CD1c-positive myeloid dendritic cell (primary cell): ENCODE data around the gene ZHX3.

ENCODE experiments used
- DNase-seq: peaks from one replicate; pipeline ENCODE4 v3.0.0-alpha.2; 2016; ENCODE audit errors: extremely low spot score

Gene ZHX3

GRCh38 chr20:41185013-41185757 lies 132.3 kb downstream of the ZHX3 start:
- DNase-seq: no peak

GRCh38 chr20:41183831-41184230 lies 133.7 kb downstream of the ZHX3 start:
- DNase-seq: no peak

- DNase-seq: no peak
Observed at GRCh38 chr20:41183391-41183790, 134.1 kb downstream of the ZHX3 start.

- no peak for DNase-seq
Observed at GRCh38 chr20:41182296-41183212, 135.0 kb downstream of the ZHX3 start.

GRCh38 chr20:41181567-41181966 lies 136.0 kb downstream of the ZHX3 start:
- DNase-seq: no peak

DNA sequence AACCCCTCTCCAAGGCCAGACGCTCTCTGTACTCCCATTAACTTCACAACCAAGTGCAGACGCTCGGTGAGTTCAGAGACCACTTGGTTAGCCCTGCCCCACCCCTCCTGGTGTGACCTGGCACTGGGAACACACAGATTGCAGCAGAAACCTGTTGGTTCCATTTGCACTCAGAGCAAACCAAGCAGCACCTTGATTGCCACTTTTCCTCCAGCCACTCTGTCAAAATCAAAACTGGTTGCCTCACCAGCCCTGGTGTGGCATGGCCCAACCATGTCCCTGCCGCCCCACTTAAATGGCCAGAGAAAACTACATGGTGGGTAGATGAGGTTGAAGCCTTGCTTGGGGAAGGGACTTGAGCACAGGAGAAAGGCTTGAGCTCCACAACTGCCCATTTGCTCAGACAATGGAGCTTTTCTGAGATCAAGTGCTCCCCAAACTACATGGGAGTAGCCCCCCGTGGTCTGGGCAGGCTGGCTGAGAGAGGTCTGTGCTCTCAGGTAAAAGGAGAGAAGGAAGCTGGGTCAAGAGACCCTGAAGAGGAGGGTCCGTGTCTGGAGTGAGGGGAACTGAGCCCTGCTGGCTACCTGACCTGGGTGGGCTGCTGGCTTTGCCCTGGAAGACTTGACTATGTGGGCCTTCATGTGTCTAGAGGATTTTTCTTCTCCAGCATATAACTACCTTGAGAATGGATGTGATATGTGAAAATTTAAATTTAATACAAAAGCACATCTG lies 136.8 kb downstream of the ZHX3 start:
- no peak for DNase-seq

DNA sequence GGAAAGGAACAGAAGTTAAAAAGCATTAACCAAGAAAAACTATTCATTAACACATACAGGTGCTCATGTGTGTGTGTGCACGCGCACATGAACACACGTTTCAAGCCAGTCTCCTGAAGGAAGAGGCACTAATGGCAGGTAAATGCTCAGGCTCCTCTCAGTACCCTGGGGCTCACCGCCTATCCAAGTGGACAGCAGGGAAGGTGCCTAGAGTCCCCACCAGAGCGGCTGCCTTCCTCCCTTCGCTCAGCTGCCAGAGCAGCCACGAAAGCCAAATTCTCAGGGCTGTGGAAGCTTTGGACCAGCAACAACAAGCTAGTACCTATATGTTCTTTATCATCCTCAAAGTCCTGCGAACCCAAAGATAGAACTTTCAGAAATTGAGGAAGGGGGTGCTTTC lies 137.6 kb downstream of the ZHX3 start:
- no peak for DNase-seq

DNA sequence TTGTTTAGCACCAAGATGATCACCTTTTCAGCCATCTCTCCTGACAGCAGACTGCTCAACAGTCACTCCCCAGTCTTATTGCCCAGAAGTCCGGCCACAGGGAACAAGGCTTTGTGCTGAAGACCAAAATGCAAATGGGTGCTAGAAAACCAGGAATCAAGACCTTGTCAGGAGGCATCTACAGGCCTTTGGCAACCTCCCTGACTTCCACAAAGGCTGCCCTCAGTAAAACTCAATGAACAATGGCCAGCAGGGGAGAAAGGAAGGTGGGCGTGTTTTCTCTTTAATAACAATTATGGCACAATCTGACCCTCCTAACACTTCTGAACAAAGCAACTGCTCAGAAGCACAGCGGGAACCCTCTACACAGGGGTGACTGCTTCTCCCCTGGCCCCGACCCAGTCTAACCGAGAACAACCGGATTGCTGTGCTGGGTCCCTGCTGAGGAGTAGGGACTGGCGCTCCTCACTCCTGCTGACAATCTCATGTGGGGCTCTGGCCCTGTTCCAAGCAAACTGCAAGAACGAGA lies 138.6 kb downstream of the ZHX3 start:
- no peak for DNase-seq

DNA sequence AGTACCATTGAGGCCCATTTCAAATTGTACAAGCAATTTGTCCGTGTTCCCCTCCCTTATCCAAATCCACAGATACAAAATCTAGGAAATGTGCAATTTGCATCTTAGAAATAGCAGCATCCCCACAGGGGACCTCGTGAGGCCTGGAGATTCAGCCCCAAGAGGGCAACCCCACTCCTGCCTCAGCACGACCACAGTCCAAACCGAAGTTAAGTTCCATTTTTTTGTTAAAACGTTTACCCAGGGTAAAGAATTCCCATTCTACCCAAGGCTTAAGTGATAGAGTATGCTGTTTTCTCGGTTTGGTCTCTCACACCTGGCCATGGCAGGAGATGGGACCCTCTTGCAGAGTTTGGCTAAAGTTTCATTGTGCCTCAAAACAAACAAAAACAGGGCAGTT lies 139.0 kb downstream of the ZHX3 start:
- no peak for DNase-seq

DNA sequence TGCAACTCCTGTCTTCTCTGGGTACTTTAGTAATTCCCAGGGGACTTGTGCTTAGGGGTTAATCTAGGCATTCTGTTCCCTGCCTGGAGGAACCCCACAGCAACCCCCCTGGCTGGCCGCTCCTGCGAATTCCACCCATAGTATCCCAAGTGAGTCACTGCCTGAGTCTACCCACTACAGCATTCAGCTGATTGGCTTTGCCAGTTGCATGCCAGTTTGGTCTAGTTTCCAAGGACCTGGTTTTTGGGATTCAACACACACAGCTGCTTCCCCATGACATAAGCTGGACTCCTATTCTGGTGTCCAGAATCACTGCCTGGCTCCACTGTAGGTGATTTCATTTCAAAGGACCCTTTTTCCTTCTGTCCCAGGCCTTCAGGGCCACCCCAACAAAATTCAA lies 139.9 kb downstream of the ZHX3 start:
- no peak for DNase-seq

- no peak for DNase-seq
Observed at GRCh38 chr20:41176711-41177552, 140.6 kb downstream of the ZHX3 start.

DNA sequence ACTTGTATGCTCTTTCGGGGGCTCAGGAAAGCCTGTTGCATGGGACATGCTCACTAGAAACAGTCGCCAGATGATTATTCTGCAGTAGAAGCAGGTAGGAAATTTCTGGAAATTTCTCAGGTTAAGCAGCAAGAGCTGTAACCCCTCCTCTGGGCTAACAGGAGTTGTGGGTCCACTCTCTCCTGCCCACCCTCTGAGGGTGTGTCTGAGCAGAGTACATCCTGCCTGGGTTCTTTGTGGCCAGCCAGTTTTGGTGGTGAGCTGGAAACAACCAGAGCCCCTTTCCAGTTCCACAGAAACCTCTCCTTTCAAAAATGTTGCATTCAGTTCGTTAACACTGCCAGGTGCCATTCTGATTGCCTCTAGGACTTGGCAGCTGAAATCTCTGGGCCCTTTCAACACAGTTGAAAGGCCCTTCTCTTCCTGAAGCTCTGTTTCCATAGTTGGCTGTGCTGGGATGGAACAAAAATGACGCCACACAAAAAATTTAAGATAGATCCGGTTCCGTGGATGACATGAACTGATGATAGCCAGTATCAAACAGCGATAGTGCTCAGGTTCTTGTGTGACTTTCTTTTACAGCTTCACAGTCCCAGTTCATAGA lies 141.7 kb downstream of the ZHX3 start:
- no peak for DNase-seq

- DNase-seq: no peak
Observed at GRCh38 chr20:41175201-41175651, 142.3 kb downstream of the ZHX3 start.

GRCh38 chr20:41174782-41175181 lies 142.7 kb downstream of the ZHX3 start:
- DNase-seq: no peak

- DNase-seq: no peak
Observed at GRCh38 chr20:41174373-41174772, 143.2 kb downstream of the ZHX3 start.

GRCh38 chr20:41173791-41174341 lies 143.7 kb downstream of the ZHX3 start:
- no peak for DNase-seq

GRCh38 chr20:41173161-41173721 lies 144.3 kb downstream of the ZHX3 start:
- peak; percentile 73 for DNase-seq

GRCh38 chr20:41172296-41173140 lies 145.0 kb downstream of the ZHX3 start:
- no peak for DNase-seq

DNA sequence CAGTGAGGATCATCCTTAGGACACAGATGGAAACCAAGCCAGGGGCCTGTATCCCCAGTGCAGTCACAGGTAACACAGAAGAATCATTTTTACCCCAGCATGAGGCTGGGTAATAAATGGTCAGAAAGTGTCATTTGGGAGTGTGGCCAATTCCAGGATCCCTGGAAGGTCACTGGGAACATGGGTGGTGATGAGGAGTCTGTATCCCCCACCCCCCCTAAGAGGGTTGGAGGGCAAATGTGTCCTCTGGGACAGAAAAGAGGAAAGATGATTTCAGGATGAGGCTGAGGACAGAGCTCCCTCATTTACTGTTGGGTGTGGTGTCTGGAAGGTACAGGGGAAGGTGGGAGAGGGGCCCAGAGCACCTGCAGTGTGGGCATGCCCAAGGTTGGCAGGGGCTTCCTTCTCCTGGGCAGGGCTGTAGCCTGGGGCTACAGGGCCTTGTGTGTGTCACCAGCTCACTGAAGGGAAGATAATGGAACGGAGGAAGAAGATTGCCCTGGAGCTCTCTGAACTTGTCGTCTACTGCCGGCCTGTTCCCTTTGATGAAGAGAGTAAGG lies 145.7 kb downstream of the ZHX3 start:
- no peak for DNase-seq
